PC-3 (cell line): Measurements from ENCODE around the gene NEURL1B.

Experiments
- CTCF ChIP-seq: fragments of 300-600 bp; sonication (generic); conservative IDR thresholded peaks from 2 replicates; pipeline ENCODE4 v1.5.1; 2017; ENCODE audit warnings: antibody characterized with exemption, low read depth, mild to moderate bottlenecking, low read length
- EZH2 ChIP-seq: fragments of 300-600 bp; sonication (generic); IDR thresholded peaks from one replicate; pipeline ENCODE4 v1.6.1; 2017; ENCODE audit warnings: antibody characterized with exemption, mild to moderate bottlenecking, low read length; ENCODE audit not compliant: unreplicated experiment
- EZH2phosphoT487 ChIP-seq: fragments of 300-600 bp; sonication (generic); IDR thresholded peaks from 2 replicates; pipeline ENCODE4 v1.6.1; 2018; ENCODE audit warnings: mild to moderate bottlenecking, antibody characterized with exemption, low read length, borderline replicate concordance

GRCh38 chr5:172647352-172648012, 6.4 kb downstream of the NEURL1B start:
- TF ChIP-seq EZH2: no peak
- no peak for TF ChIP-seq CTCF
- no peak for TF ChIP-seq EZH2phosphoT487
